Subcutaneous adipose tissue (tissue), 4 donors: ENCODE measurements around the gene TNFAIP8L3. TPM values are rescaled to one million over a fixed set of nuclear protein-coding genes. Genes with fewer than 3 reads are reported as not detected.

Experiments used
- total RNA-seq, 4 donors: library from RNA; depleted of rRNA; stranded (reverse); fragments of >200 nt; gene quantifications; one replicate each; pipeline ENCODE4 v1.1.0, GENCODE V29; 2016
- TF ChIP-seq, protein P1 (sequence below): fragments of 450-650 bp; IDR thresholded peaks from one replicate; pipeline ENCODE4 v1.5.1; 2016; ENCODE audit warnings: low read depth, mild to moderate bottlenecking, control low read depth, antibody characterized with exemption, moderate library complexity

The TNFAIP8L3 gene
- total RNA-seq, 4 donors from 2014 or later, result 1.7 to 8.0 (median 4.8) TPM

GRCh38 chr15:51069983-51070382, 24.7 kb downstream of the TNFAIP8L3 start:
- TF ChIP-seq, protein P1, sequence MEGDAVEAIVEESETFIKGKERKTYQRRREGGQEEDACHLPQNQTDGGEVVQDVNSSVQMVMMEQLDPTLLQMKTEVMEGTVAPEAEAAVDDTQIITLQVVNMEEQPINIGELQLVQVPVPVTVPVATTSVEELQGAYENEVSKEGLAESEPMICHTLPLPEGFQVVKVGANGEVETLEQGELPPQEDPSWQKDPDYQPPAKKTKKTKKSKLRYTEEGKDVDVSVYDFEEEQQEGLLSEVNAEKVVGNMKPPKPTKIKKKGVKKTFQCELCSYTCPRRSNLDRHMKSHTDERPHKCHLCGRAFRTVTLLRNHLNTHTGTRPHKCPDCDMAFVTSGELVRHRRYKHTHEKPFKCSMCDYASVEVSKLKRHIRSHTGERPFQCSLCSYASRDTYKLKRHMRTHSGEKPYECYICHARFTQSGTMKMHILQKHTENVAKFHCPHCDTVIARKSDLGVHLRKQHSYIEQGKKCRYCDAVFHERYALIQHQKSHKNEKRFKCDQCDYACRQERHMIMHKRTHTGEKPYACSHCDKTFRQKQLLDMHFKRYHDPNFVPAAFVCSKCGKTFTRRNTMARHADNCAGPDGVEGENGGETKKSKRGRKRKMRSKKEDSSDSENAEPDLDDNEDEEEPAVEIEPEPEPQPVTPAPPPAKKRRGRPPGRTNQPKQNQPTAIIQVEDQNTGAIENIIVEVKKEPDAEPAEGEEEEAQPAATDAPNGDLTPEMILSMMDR, result no peak

- TF ChIP-seq, protein P1, result no peak
These were observed 27.2 kb downstream of the TNFAIP8L3 start for GRCh38 chr15:51067510-51067909.

GRCh38 chr15:51065781-51066180, 28.9 kb downstream of the TNFAIP8L3 start:
- TF ChIP-seq, protein P1, result no peak

GRCh38 chr15:51065261-51065660, 29.4 kb downstream of the TNFAIP8L3 start:
- TF ChIP-seq, protein P1, result no peak

- TF ChIP-seq, protein P1, result no peak
These were observed 32.0 kb downstream of the TNFAIP8L3 start for GRCh38 chr15:51062736-51063135.

DNA sequence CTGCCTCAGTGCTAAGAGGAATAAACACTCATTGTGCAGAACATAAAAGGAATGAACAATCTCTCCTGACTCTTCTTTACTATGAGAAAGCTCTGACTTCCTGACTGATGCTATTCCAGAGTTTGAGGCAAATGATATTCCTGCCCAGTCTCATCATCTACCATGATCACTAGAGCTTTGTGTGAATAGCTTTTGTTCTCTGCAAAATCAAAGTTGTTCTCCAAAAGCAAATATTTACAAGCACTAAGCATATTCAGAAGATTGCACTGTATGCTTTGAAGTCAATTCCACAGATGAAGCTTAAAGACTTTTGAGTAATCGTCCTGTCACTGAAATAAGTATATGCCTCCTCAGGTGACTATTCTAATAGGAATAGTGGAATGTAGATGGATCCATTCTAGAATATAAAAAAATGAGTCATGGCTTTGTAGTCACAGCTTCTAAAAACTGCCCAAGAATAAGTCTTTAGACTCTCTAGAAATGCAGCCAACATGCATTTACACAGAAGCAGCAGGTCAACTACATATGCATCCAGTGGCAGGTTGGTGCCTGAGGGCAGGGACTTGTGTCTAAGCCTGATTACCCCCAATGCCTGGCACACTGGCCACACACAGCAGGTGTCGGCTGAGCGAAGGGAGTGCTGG, 34.6 kb downstream of the TNFAIP8L3 start:
- TF ChIP-seq, protein P1, result no peak

- TF ChIP-seq, protein P1, result no peak
These were observed 40.2 kb downstream of the TNFAIP8L3 start for GRCh38 chr15:51054535-51054934.
